ENCODE measurements around the gene UPK1A.
"Not testable (repeated sequence)": the region's sequence is repeated elsewhere in the genome, so short reads cannot be mapped to it uniquely, and the experiment has no call there.

UPK1A gene

DNA sequence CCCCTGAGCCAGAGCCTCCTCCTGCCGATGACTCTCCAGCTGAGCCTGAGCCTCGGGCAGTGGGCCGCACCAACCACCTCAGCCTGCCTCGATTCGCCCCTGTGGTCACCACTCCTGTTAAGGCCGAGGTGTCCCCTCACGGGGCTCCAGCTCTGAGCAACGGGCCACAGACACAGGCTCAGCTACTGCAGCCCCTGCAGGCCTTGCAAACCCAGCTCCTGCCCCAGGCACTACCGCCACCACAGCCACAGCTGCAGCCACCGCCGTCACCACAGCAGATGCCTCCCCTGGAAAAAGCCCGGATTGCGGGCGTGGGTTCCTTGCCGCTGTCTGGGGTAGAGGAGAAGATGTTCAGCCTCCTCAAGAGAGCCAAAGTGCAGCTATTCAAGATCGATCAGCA, 55.1 kb downstream of the UPK1A start:
- DNase-seq (ENCODE audit: low spot score in 2 of 2), result no peak
- in situ Hi-C loops (cut with MboI; ENCODE audit: low sequenced_read_pairs), result no loop called here
- Histone ChIP-seq H3K27me3 (ENCODE audit: low read depth) (no peaks in the 10 kb centered on the region), H3K36me3 (replicated peaks) (peaks cover 55% of the 10 kb centered on the region), H3K9me3 (no peaks in the 10 kb centered on the region), H3K4me1 (peaks cover 2% of the 10 kb centered on the region; the same call in 1 of the 2 replicates), H3K4me3 (no peak overlapping the region)

DNA sequence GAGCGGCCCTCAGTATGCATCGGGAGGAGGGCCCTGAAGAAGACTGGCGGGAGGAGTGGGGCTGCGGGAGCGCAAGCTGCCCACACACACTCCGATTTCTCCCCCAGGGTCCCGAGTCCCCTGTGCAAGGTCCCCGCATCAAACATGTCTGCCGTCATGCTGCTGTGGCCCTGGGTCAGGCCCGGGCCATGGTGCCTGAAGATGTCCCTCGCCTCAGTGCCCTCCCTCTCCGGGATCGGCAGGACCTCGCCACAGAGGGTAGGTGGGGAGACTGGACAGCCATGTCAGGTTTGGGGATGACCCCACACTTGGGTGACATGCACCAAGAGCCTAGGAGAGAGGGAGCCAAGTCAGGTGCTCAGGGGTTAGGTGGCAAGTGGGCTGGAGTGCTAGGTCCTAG, 56.1 kb downstream of the UPK1A start:
- H3K9me3 ChIP-seq, result no peaks in the 10 kb centered on the region
- no peak overlapping the region for H3K4me3 ChIP-seq
- no peak for DNase-seq (ENCODE audit: low spot score in 2 of 2)
- H3K4me1 ChIP-seq, result no peaks in the 10 kb centered on the region
- peaks cover 66% of the 10 kb centered on the region for H3K36me3 ChIP-seq (replicated peaks)
- no peaks in the 10 kb centered on the region for H3K27me3 ChIP-seq (ENCODE audit: low read depth)
- in situ Hi-C loops (cut with MboI; ENCODE audit: low sequenced_read_pairs), result no loop called here

DNA sequence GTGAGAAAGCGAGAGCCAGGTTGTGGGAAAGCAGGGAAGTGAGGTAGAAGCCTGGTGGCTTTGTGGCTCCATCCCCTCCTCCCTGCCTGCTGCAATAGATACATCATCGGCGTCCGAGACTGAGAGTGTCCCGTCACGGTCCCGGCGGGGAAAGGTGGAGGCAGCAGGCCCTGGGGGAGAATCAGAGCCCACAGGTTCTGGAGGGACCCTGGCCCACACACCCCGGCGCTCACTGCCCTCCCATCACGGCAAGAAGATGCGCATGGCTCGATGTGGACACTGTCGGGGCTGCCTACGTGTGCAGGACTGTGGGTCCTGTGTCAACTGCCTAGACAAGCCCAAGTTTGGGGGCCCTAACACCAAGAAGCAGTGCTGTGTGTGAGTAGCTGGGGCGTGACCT, 56.6 kb downstream of the UPK1A start:
- Histone ChIP-seq H3K36me3 (replicated peaks) (peaks cover 70% of the 10 kb centered on the region), H3K4me1 (no peaks in the 10 kb centered on the region)

DNA sequence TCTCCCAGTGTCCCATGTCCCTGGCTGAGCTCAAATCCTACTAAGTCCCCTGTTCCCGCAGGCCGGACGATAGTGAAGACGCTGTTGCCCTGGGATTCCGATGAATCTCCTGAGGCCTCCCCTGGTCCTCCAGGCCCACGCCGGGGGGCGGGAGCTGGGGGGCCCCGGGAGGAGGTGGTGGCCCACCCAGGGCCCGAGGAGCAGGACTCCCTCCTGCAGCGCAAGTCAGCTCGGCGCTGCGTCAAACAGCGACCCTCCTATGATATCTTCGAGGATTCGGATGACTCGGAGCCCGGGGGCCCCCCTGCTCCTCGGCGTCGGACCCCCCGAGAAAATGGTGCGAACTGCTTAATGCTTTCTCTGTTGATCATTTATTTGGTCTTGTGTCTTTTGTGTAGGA, 57.4 kb downstream of the UPK1A start:
- Histone ChIP-seq H3K4me3 (no peak overlapping the region), H3K27me3 (ENCODE audit: low read depth) (no peaks in the 10 kb centered on the region), H3K9me3 (no peaks in the 10 kb centered on the region), H3K4me1 (no peaks in the 10 kb centered on the region), H3K36me3 (replicated peaks) (peaks cover 78% of the 10 kb centered on the region)
- in situ Hi-C loops (cut with MboI; ENCODE audit: low sequenced_read_pairs), result no loop called here
- no peak for DNase-seq (ENCODE audit: low spot score in 2 of 2)

More for the DNA sequence above, 56.6 kb downstream of the UPK1A start:
- Histone ChIP-seq H3K27me3 (ENCODE audit: low read depth) (no peaks in the 10 kb centered on the region), H3K9me3 (no peaks in the 10 kb centered on the region), H3K4me3 (no peak overlapping the region)
- in situ Hi-C loops (cut with MboI; ENCODE audit: low sequenced_read_pairs), result no loop called here
- no peak for DNase-seq (ENCODE audit: low spot score in 2 of 2)

DNA sequence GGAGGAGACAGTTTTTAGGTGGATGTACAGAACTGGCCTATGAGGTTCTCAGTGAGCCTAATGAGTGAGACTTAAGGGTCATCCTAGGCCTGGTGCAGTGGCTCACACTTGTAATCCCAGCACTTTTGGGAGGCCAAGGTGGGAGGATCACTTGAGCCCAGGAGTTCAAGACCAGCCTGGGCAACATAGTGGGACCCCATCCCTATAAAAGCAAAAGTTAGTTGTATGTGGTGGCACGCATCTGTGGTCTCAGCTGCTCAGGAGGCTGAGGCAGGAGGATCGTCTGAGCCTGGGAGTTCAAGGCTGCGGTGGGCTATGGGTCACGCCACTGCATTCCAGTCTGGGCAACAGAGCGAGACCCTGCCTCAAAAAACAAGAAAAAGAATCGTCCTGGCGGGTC, 57.8 kb downstream of the UPK1A start:
- H3K4me3 ChIP-seq; H3K27me3 ChIP-seq (ENCODE audit: low read depth); DNase-seq (ENCODE audit: low spot score in 2 of 2); H3K4me1 ChIP-seq; H3K9me3 ChIP-seq; in situ Hi-C loops (cut with MboI; ENCODE audit: low sequenced_read_pairs): not testable (repeated sequence)
- H3K36me3 ChIP-seq (replicated peaks), result peaks cover 83% of the 10 kb centered on the region

DNA sequence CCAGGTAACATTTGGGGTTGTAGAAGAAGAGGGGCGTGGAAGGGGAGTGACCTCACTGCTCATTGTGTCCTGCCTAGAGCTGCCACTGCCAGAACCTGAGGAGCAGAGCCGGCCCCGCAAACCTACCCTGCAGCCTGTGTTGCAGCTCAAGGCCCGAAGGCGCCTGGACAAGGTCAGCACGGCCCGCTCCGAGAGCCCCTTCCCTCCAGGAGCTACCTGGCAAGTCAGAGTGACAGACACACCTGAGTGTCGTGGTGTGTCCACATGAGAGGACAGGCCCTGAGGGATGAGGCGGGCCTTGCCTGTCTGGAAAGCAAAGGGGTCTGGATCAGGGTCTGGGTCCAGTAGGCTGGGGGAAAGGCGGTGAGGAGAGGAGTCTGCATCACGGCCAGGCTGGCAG, 58.2 kb downstream of the UPK1A start:
- Histone ChIP-seq H3K36me3 (replicated peaks) (peaks cover 87% of the 10 kb centered on the region), H3K4me1 (no peaks in the 10 kb centered on the region), H3K4me3 (no peak overlapping the region), H3K9me3 (no peaks in the 10 kb centered on the region), H3K27me3 (ENCODE audit: low read depth) (no peaks in the 10 kb centered on the region)
- DNase-seq (ENCODE audit: low spot score in 2 of 2), result no peak
- in situ Hi-C loops (cut with MboI; ENCODE audit: low sequenced_read_pairs), result no loop called here

DNA sequence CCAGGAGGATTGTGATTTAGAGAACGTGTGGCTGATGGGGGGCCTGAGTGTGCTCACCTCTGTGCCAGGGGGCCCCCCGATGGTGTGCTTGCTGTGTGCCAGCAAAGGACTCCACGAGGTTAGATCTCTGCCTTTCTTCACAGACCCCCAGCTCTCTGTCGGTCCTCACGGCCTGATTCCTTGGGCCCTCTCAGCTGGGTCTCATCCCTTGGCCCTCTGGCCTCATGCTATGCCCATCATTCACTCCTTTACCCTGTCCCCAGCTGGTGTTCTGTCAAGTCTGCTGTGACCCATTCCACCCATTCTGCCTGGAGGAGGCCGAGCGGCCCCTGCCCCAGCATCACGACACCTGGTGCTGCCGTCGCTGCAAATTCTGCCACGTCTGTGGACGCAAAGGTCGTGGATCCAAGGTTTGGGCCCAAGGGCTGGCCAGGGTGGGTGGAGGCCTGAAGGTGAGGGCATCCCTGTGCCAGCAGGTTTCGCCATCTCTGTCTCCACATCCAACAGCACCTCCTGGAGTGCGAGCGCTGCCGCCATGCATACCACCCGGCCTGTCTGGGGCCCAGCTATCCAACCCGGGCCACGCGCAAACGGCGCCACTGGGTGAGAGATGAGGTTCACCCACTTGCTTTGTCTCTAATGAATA, 59.0 kb downstream of the UPK1A start:
- Histone ChIP-seq H3K4me1 (no peaks in the 10 kb centered on the region), H3K27me3 (ENCODE audit: low read depth) (no peaks in the 10 kb centered on the region), H3K4me3 (no peak overlapping the region), H3K36me3 (replicated peaks) (peaks cover 95% of the 10 kb centered on the region), H3K9me3 (no peaks in the 10 kb centered on the region)
- in situ Hi-C loops (cut with MboI; ENCODE audit: low sequenced_read_pairs), result no loop called here
- no peak for DNase-seq (ENCODE audit: low spot score in 2 of 2)

DNA sequence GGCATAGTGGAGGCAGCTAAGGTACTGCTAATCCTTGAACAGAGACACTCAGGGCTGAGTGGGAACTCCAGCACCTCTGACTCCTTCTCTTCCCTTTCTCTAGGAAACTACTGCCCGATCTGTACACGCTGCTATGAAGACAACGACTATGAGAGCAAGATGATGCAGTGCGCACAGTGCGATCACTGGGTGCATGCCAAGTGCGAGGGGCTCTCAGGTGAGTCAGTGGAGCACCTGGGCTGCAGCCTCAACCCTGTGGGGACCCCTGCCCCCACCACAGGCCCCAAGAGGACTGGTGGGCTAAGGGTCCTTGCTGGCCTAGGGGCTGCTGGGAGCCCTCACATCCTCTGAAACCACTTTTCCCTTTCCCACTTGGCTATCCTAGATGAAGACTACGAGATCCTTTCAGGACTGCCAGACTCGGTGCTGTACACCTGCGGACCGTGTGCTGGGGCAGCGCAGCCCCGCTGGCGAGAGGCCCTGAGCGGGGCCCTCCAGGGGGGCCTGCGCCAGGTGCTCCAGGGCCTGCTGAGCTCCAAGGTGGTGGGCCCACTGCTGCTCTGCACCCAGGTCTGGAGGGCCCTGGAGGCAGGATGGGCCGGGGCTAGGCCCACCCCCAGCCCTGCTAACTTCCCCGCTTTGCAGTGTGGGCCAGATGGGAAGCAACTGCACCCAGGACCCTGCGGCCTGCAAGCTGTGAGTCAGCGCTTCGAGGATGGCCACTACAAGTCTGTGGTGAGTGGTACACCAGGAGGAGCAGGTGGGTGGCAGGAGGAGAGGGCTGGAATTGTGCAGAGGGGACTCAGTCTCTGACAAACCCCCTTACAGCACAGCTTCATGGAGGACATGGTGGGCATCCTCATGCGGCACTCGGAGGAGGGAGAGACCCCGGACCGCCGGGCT, 61.0 kb downstream of the UPK1A start:
- Histone ChIP-seq H3K4me1 (no peaks in the 10 kb centered on the region), H3K27me3 (ENCODE audit: low read depth) (no peaks in the 10 kb centered on the region), H3K4me3 (no peak overlapping the region), H3K36me3 (replicated peaks) (peaks cover 99% of the 10 kb centered on the region), H3K9me3 (no peaks in the 10 kb centered on the region)
- in situ Hi-C loops (cut with MboI; ENCODE audit: low sequenced_read_pairs), result no loop called here
- DNase-seq (ENCODE audit: low spot score in 2 of 2), result no peak
